GM19452 (cell line): ENCODE measurements around the gene TASOR2.

Experiments used
- ATAC-seq: cut with Tn5 transposase; IDR thresholded peaks from one replicate; pipeline ENCODE4 v1.9.1; 2021; ENCODE audit not compliant: unreplicated experiment

The TASOR2 gene

GRCh38 chr10:5684971-5685763, 529 bp downstream of the TASOR2 start:
- ATAC-seq = peak; percentile 51

GRCh38 chr10:5685764-5686240, 1.2 kb downstream of the TASOR2 start:
- ATAC-seq = no peak

GRCh38 chr10:5688587-5688986, 3.9 kb downstream of the TASOR2 start:
- no peak for ATAC-seq

- no peak for ATAC-seq
Measured at GRCh38 chr10:5691786-5692185, 7.1 kb downstream of the TASOR2 start.

- peak; percentile 79 for ATAC-seq
Measured at GRCh38 chr10:5692461-5693358, 8.1 kb downstream of the TASOR2 start.

- ATAC-seq = no peak
Measured at GRCh38 chr10:5694573-5694972, 9.9 kb downstream of the TASOR2 start.

- no peak for ATAC-seq
Measured at GRCh38 chr10:5697342-5697741, 12.7 kb downstream of the TASOR2 start.

GRCh38 chr10:5698062-5698461, 13.4 kb downstream of the TASOR2 start:
- no peak for ATAC-seq

- no peak for ATAC-seq
Measured at GRCh38 chr10:5708356-5708755, 23.7 kb downstream of the TASOR2 start.

- ATAC-seq = no peak
Measured at GRCh38 chr10:5709865-5710264, 25.2 kb downstream of the TASOR2 start.

GRCh38 chr10:5710859-5711258, 26.2 kb downstream of the TASOR2 start:
- no peak for ATAC-seq

- no peak for ATAC-seq
Measured at GRCh38 chr10:5711642-5712041, 27.0 kb downstream of the TASOR2 start.

- no peak for ATAC-seq
Measured at GRCh38 chr10:5719546-5719945, 34.9 kb downstream of the TASOR2 start.

- no peak for ATAC-seq
Measured at GRCh38 chr10:5720182-5720581, 35.5 kb downstream of the TASOR2 start.

GRCh38 chr10:5723692-5724091, 39.1 kb downstream of the TASOR2 start:
- no peak for ATAC-seq

- no peak for ATAC-seq
Measured at GRCh38 chr10:5730766-5731165, 46.1 kb downstream of the TASOR2 start.

- ATAC-seq = no peak
Measured at GRCh38 chr10:5731559-5731958, 46.9 kb downstream of the TASOR2 start.

- ATAC-seq = no peak
Measured at GRCh38 chr10:5732141-5732540, 47.5 kb downstream of the TASOR2 start.
